Esophagus (tissue), 2 donors: ENCODE measurements around the gene RAB40C. TPM values are rescaled to one million over a fixed set of nuclear protein-coding genes. Genes with fewer than 3 reads are reported as not detected.

Source experiments
- H3K27ac ChIP-seq, 2 donors: one replicate each; pipeline ENCODE4 v1.5.1; 2013; ENCODE audit warnings: low read depth in 2 of 2, mild to moderate bottlenecking in 2 of 2, inconsistent platforms in 1 of 2, low read length in 1 of 2, moderate library complexity in 1 of 2
- H3K27me3 ChIP-seq, 2 donors: one replicate each; pipeline ENCODE4 v1.6.1; 2013; ENCODE audit warnings: low read length in 2 of 2, control low read depth in 1 of 2, mild to moderate bottlenecking in 1 of 2; ENCODE audit not compliant: insufficient read depth in 2 of 2, control insufficient read depth in 1 of 2
- H3K36me3 ChIP-seq, 2 donors: one replicate each; pipeline ENCODE4 v1.6.1; 2013; ENCODE audit warnings: low read length in 1 of 2; ENCODE audit not compliant: control insufficient read depth in 2 of 2, insufficient read depth in 2 of 2
- H3K4me1 ChIP-seq, 2 donors: one replicate each; pipeline ENCODE4 v1.6.1; 2013; ENCODE audit warnings: low read length in 1 of 2; ENCODE audit not compliant: control insufficient read depth in 2 of 2, insufficient read depth in 2 of 2
- H3K4me3 ChIP-seq, 2 donors: one replicate each; pipeline ENCODE4 v1.5.1; 2013; ENCODE audit warnings: low read length in 2 of 2, mild to moderate bottlenecking in 2 of 2, low read depth in 1 of 2, moderate library complexity in 1 of 2
- H3K9me3 ChIP-seq, 2 donors: one replicate each; pipeline ENCODE4 v1.6.1; 2013; ENCODE audit warnings: mild to moderate bottlenecking in 2 of 2, low read depth in 1 of 2, low read length in 1 of 2, moderate library complexity in 1 of 2; ENCODE audit not compliant: control insufficient read depth in 2 of 2, insufficient read depth in 1 of 2
- WGBS, 2 donors: extraction: QIAGEN DNeasy Blood & Tissue Kit; methylation state at CpG; one replicate each; pipeline ENCODE4 v1.1.7; 2013; 5-methylcytosine and 5-hydroxymethylcytosine counted together
- polyA plus RNA-seq, 2 donors: library from polyadenylated mRNA; stranded (reverse); fragments of 200-250 nt; gene quantifications; one replicate each; pipeline ENCODE4 v1.2.3, GENCODE V29; 2013
- donor health status: healthy with polysubstance abuse.
- donor health status: Bipolar disorder and iron deficiency.

Gene RAB40C
- polyA plus RNA-seq, 2 donors = 18.1 to 42.4 TPM

DNA sequence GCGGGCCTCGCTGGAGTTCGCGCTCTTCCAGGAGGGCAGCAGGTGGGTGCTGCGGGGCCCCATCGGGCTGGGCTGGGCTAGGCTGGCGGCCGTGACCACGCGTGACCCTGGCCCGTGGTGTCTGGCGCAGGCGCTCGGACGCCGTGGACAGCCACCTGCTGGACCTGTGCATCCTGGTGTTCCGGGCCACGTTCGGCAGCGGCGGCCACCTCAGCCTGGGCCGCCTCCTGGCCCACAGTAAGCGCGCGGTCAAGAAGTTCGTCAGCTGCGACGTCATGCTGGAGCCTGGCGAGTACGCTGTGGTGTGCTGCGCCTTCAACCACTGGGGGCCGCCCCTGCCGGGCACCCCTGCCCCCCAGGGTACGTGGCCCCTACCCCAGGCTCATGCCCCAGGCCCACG, 37.7 kb upstream of the RAB40C start:
- Histone ChIP-seq H3K27me3 (no peaks in the 10 kb centered on the region), H3K4me1 (peaks cover 4 to 10% of the 10 kb centered on the region in 2 donors), H3K4me3 (no peak overlapping the region), H3K36me3 (peaks cover 0 to 48% of the 10 kb centered on the region in 2 donors), H3K9me3 (no peaks in the 10 kb centered on the region), H3K27ac (no peak overlapping the region)
- WGBS, 2 donors = 96 to 99% methylated on average over 30 to 35 of the region's 35 CpGs

GRCh38 chr16:553601-554296, 36.1 kb upstream of the RAB40C start:
- Histone ChIP-seq H3K27me3 (no peaks in the 10 kb centered on the region), H3K36me3 (peaks cover 0 to 32% of the 10 kb centered on the region in 2 donors), H3K4me3 (no peak overlapping the region), H3K9me3 (no peaks in the 10 kb centered on the region), H3K4me1 (peaks cover 6% of the 10 kb centered on the region in 2 donors), H3K27ac (no peak overlapping the region)
- WGBS, 2 donors = 89% methylated on average over 29 to 33 of the region's 33 CpGs

DNA sequence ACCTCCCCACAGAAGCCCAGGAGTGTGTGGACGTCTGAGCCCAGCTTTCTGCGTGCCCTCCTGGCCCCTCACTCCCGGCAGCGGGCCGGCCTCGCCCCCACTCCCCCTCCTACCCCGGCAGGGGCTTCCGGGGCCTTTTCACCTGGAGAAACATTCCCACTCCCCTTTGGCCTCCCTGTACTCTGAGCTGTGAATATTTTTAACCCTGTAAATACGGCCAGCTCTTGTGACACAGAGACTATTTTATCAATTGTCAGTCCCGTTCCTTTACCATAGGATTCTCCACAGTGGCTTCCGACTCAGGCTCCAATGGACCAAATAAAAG, 35.6 kb upstream of the RAB40C start:
- WGBS, 2 donors = 73 to 77% methylated on average over 11 of the region's 11 CpGs
- H3K9me3 ChIP-seq = no peaks in the 10 kb centered on the region
- H3K4me3 ChIP-seq = no peak overlapping the region
- peaks cover 6 to 7% of the 10 kb centered on the region in 2 donors for H3K4me1 ChIP-seq
- H3K27ac ChIP-seq = no peak overlapping the region
- H3K27me3 ChIP-seq = peaks cover 0 to 3% of the 10 kb centered on the region in 2 donors
- peaks cover 0 to 28% of the 10 kb centered on the region in 2 donors for H3K36me3 ChIP-seq

GRCh38 chr16:554640-555365, 35.1 kb upstream of the RAB40C start:
- WGBS, 2 donors = 55 to 57% methylated on average over 50 to 54 of the region's 54 CpGs
- Histone ChIP-seq H3K4me1 (peaks cover 6 to 10% of the 10 kb centered on the region in 2 donors), H3K27me3 (peaks cover 0 to 8% of the 10 kb centered on the region in 2 donors), H3K4me3 (no peak overlapping the region), H3K9me3 (no peaks in the 10 kb centered on the region), H3K27ac (no peak overlapping the region), H3K36me3 (peaks cover 0 to 24% of the 10 kb centered on the region in 2 donors)

- WGBS, 2 donors = 69 to 75% methylated on average over 24 to 32 of the region's 32 CpGs
- Histone ChIP-seq H3K4me1 (peaks cover 6 to 10% of the 10 kb centered on the region in 2 donors), H3K27me3 (peaks cover 0 to 15% of the 10 kb centered on the region in 2 donors), H3K4me3 (no peak overlapping the region), H3K27ac (no peak overlapping the region), H3K36me3 (peaks cover 0 to 16% of the 10 kb centered on the region in 2 donors), H3K9me3 (no peaks in the 10 kb centered on the region)
Observed at GRCh38 chr16:555528-556473, 34.1 kb upstream of the RAB40C start.

DNA sequence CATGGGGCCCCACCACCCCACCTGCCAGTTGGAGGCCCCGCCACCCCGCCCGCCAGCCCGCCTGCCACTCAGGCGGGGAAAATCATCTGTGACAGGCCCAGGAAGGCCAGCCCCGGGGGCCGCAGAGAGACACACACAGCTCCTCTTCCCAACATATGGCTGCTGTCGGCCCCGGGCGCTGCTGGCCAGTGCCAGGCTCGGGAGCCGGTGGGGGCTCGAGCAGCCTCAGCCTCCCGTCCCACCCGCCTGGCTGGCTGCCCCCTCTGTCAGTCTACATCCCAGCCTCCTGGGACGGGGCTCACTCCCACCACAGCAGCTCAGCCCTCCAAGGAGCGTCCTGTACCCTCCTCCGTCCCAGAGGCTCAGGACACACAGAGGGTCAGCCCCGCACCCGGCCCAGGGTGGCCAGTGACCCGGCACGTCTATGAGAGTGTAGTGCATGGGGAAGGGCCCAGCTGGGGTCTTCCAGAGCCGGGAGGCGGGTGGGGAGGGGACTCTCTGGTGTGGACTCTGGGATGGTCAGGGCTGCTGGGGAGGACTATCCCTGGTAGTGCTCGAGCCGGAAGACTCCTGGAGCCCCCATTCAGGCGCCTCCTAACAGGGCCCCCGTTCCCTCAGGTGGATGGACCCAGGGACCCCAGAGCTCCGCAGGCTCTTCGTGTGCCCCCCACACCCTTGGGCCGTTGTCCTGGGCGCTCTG, 33.2 kb upstream of the RAB40C start:
- 81 to 91% methylated on average over 27 to 32 of the region's 32 CpGs for WGBS, 2 donors
- peaks cover 6 to 10% of the 10 kb centered on the region in 2 donors for H3K4me1 ChIP-seq
- no peak overlapping the region for H3K4me3 ChIP-seq
- peaks cover 0 to 9% of the 10 kb centered on the region in 2 donors for H3K36me3 ChIP-seq
- no peaks in the 10 kb centered on the region for H3K9me3 ChIP-seq
- H3K27ac ChIP-seq = no peak overlapping the region
- peaks cover 0 to 21% of the 10 kb centered on the region in 2 donors for H3K27me3 ChIP-seq

DNA sequence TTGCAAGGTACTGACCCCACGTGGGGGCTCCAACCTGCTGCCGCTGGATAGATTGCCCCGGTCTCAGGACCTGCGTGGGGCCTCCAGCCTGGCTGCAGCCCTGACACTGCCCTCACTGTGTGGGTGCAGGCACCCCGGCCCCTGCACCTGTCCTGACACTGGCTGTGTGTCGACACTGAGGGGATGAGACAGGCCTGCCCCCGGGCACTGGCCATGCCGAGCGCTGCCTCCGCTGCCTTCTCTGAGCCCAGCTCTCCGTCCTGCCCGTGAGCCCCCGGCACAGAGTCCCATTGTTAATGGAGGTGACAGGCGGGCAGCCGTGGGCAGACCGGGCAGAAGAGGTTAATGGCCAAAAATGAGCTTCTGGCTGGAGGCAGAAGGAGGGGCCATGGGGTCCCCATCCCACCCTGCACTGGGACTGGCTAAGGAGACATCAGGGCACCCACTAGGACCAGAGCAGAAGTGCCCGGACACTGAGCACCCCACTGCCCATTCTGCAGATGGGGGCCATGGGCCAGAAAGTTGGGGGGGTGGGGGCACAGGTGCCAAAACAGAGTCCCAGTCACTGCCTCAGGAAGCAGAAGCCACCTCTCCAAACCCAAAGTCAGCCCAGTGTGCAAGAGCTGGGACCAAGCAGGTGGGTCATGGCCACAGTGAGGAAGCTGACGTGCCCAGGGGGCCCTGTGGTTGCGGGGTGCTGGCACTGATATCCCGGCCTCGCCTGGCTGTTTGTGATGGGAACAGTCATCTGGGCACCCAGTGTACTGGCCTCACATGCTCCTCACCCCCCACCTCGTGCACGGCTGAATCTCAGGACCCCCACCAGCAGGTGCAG, 32.2 kb upstream of the RAB40C start:
- Histone ChIP-seq H3K36me3 (no peaks in the 10 kb centered on the region), H3K9me3 (no peaks in the 10 kb centered on the region), H3K27ac (no peak overlapping the region), H3K4me3 (no peak overlapping the region), H3K4me1 (peaks cover 6 to 10% of the 10 kb centered on the region in 2 donors), H3K27me3 (peaks cover 0 to 21% of the 10 kb centered on the region in 2 donors)
- whole genome bisulfite sequencing, 2 donors = 78 to 79% methylated on average over 23 of the region's 23 CpGs

DNA sequence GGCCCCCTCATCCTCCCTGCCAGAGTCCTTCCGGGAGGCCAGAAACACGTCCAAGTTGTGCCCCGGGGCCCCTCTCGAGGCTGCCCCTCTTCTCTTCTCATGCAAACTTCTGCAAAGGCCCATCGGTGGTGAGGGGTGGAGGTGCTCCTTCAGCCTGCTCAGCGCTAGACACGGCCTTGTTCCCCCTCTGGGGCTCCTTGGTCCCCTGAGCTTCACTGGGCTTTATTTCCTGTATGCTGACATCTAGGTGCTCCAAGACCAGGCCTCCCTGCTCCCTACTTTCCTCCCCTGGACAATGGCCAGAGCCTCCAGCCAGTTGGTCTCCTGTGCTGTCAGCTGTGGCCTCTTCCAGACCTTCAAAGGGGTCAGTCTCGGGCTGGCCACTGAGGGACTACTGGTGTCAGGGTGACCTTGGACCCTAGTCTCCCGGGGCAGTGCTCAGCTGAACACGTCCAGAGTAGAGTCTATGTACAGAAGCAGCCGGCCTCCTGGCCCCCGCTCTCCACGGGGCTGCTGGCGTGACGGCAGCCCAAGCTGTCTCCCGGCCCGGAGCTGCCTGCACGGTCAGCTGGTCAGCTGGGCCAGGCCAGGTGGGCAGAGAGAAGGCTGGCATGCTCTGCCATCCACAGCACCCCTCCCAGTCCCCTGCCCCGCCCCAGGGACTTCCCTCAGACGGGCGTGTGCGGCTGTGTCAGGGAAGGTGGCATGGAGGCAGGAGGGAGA, 31.4 kb upstream of the RAB40C start:
- Histone ChIP-seq H3K27ac (no peak overlapping the region), H3K27me3 (peaks cover 0 to 21% of the 10 kb centered on the region in 2 donors), H3K9me3 (no peaks in the 10 kb centered on the region), H3K4me3 (no peak overlapping the region), H3K4me1 (peaks cover 6 to 10% of the 10 kb centered on the region in 2 donors), H3K36me3 (no peaks in the 10 kb centered on the region)
- WGBS, 2 donors = 57 to 59% methylated on average over 19 to 22 of the region's 22 CpGs
